B cell (primary cell): Measurements from ENCODE around the gene NUAK2. TPM values are rescaled to one million over a fixed set of nuclear protein-coding genes. Genes with fewer than 3 reads are reported as not detected.

Source experiments
- ATAC-seq: fragments of 200-7000 bp; cut with Tn5 transposase; one replicate; pipeline ENCODE4 v1.10.0; 2021; ENCODE audit warnings: low read depth, mild to moderate bottlenecking, moderate number of reproducible peaks, moderate library complexity
- CTCF ChIA-PET: fragments of 350-600 bp; sonication (Branson Sonifier 250); formaldehyde crosslinking; loops from one replicate; lab custom pipeline; 2021; ENCODE audit warnings: antibody characterized with exemption, inconsistent platforms; lab: Charles Lee
- POLR2A ChIA-PET: fragments of 350-600 bp; sonication (Branson Sonifier 250); formaldehyde crosslinking; loops from one replicate; lab custom pipeline; 2021; ENCODE audit warnings: antibody characterized with exemption; lab: Charles Lee
- DNase-seq: peaks from one replicate; pipeline ENCODE4 v3.0.0; 2013
- H2AFZ ChIP-seq: 2 replicates; pipeline ENCODE4 v1.6.1; 2012; ENCODE audit warnings: mild to moderate bottlenecking, low read depth, low read length; ENCODE audit not compliant: insufficient read depth, poor library complexity, severe bottlenecking
- H3K27ac ChIP-seq, 2 donors: 1 replicate in 1 of 2; 2 replicates in 1 of 2; pipeline ENCODE4 v1.5.1; 2012 to 2013; ENCODE audit warnings: low read length in 2 of 2, mild to moderate bottlenecking in 2 of 2, moderate library complexity in 1 of 2
- H3K27me3 ChIP-seq, 4 experiments: fragments of 200-600 bp in 1 of 4; sonication (generic) in 1 of 4; replicated peaks in 1 of 4; 1 replicate in 2 of 4; 2 replicates in 2 of 4; pipeline versions ENCODE4 v1.6.1 to v1.7.0; 2013 to 2016; ENCODE audit warnings: low read length in 3 of 4, mild to moderate bottlenecking in 2 of 4, mixed read lengths in 1 of 4, moderate library complexity in 1 of 4; ENCODE audit not compliant: insufficient read depth in 4 of 4, control insufficient read depth in 3 of 4; ENCODE audit errors: control extremely low read depth in 1 of 4
- H3K36me3 ChIP-seq, 2 experiments: replicated peaks in 1 of 2; 1 replicate in 1 of 2; 2 replicates in 1 of 2; pipeline versions ENCODE4 v1.6.1 to v1.7.1; 2013; ENCODE audit warnings: low read length in 1 of 2; ENCODE audit not compliant: insufficient read depth in 2 of 2, control insufficient read depth in 1 of 2; ENCODE audit errors: control extremely low read depth in 1 of 2, extremely low read depth in 1 of 2
- H3K4me1 ChIP-seq, 2 donors: fragments of 200-600 bp in 1 of 2; sonication (generic) in 1 of 2; 1 replicate in 1 of 2; 2 replicates in 1 of 2; pipeline versions ENCODE4 v1.5.1 to v1.6.1; 2013 to 2017; ENCODE audit warnings: low read length in 2 of 2; ENCODE audit not compliant: control insufficient read depth in 2 of 2, insufficient read depth in 2 of 2
- H3K4me2 ChIP-seq: replicated peaks from 2 replicates; pipeline ENCODE3; 2012; ENCODE audit warnings: mild to moderate bottlenecking, low read depth, low read length; ENCODE audit not compliant: poor library complexity, severe bottlenecking
- H3K4me3 ChIP-seq, 5 experiments: fragments of 200-600 bp in 1 of 5; sonication (generic) in 1 of 5; 1 replicate in 3 of 5; 2 replicates in 2 of 5; pipeline versions ENCODE4 v1.5.1 to v1.7.0; 2011 to 2016; ENCODE audit warnings: low read length in 4 of 5, mild to moderate bottlenecking in 4 of 5, low read depth in 2 of 5, control low read depth in 1 of 5, moderate library complexity in 1 of 5; ENCODE audit not compliant: insufficient read depth in 1 of 5; ENCODE audit errors: control extremely low read depth in 1 of 5, extremely low read depth in 1 of 5
- H3K79me2 ChIP-seq: fragments of 200-600 bp; sonication (generic); one replicate; pipeline ENCODE4 v1.6.0; 2016; ENCODE audit warnings: low read length; ENCODE audit not compliant: control insufficient read depth, insufficient read depth
- H3K9ac ChIP-seq: fragments of 200-600 bp; sonication (generic); 2 replicates; pipeline ENCODE4 v1.6.1; 2017; ENCODE audit warnings: mild to moderate bottlenecking, low read length, moderate library complexity
- H3K9me3 ChIP-seq, 3 donors: one replicate each; pipeline versions ENCODE4 v1.6.1 to v1.7.1; 2013; ENCODE audit warnings: low read length in 2 of 3; ENCODE audit not compliant: control insufficient read depth in 2 of 3, insufficient read depth in 1 of 3; ENCODE audit errors: control extremely low read depth in 1 of 3
- H4K20me1 ChIP-seq: 2 replicates; pipeline ENCODE4 v1.6.0; 2012; ENCODE audit warnings: mild to moderate bottlenecking, low read length; ENCODE audit not compliant: insufficient read depth, control insufficient read depth, poor library complexity, severe bottlenecking
- H3K27ac Mint-ChIP-seq: one replicate; pipeline ENCODE4 v1.8.0; 2021; ENCODE audit warnings: mixed read lengths
- H3K27me3 Mint-ChIP-seq: one replicate; pipeline ENCODE4 v1.8.0; 2021; ENCODE audit warnings: mixed read lengths
- H3K4me1 Mint-ChIP-seq: one replicate; pipeline ENCODE4 v1.8.0; 2021; ENCODE audit warnings: mixed read lengths
- H3K4me3 Mint-ChIP-seq: one replicate; pipeline ENCODE4 v1.8.0; 2021; ENCODE audit warnings: mixed read lengths
- H3K9me3 Mint-ChIP-seq: one replicate; pipeline ENCODE4 v1.8.0; 2022; ENCODE audit warnings: mixed read lengths; ENCODE audit not compliant: insufficient read depth
- EZH2 ChIP-seq: IDR thresholded peaks from 2 replicates; pipeline ENCODE4 v1.6.1; 2012; ENCODE audit warnings: borderline replicate concordance, low read depth, mild to moderate bottlenecking, moderate library complexity, low read length; ENCODE audit not compliant: insufficient read depth, poor library complexity, severe bottlenecking
- WGBS: methylation state at CpG from one replicate; pipeline ENCODE4 v1.1.5; 2013; ENCODE audit warnings: missing lambda C conversion rate; ENCODE audit not compliant: insufficient coverage; 5-methylcytosine and 5-hydroxymethylcytosine counted together
- intact Hi-C: fragments of 100-400 bp; cut with micrococcal nuclease; formaldehyde crosslinking; loops from one replicate; pipeline ENCODE4 v1.10.0; 2022
- polyA plus RNA-seq: library from polyadenylated mRNA; depleted of rRNA; stranded (reverse); fragments of >200 nt; gene quantifications from 2 replicates; pipeline ENCODE4 v1.2.3, GENCODE V29; 2012
- total RNA-seq, 2 donors: library from RNA; stranded (reverse); fragments of 120-200 nt in 1 of 2; gene quantifications; 1 replicate in 1 of 2; 2 replicates in 1 of 2; pipeline versions ENCODE4 v1.2.3 to v1.2.4, GENCODE V29; 2013 to 2022
- TF ChIP-seq, protein P1 (sequence below): fragments of 200-600 bp; IDR thresholded peaks from one replicate; pipeline ENCODE4 v1.8.0; 2022; ENCODE audit warnings: antibody characterized with exemption, mild to moderate bottlenecking

Gene NUAK2
- total and polyA plus RNA-seq, 2 donors (not counting 1 experiment from before 2014, with no cell fraction given), result 37.9 to 102 TPM

DNA sequence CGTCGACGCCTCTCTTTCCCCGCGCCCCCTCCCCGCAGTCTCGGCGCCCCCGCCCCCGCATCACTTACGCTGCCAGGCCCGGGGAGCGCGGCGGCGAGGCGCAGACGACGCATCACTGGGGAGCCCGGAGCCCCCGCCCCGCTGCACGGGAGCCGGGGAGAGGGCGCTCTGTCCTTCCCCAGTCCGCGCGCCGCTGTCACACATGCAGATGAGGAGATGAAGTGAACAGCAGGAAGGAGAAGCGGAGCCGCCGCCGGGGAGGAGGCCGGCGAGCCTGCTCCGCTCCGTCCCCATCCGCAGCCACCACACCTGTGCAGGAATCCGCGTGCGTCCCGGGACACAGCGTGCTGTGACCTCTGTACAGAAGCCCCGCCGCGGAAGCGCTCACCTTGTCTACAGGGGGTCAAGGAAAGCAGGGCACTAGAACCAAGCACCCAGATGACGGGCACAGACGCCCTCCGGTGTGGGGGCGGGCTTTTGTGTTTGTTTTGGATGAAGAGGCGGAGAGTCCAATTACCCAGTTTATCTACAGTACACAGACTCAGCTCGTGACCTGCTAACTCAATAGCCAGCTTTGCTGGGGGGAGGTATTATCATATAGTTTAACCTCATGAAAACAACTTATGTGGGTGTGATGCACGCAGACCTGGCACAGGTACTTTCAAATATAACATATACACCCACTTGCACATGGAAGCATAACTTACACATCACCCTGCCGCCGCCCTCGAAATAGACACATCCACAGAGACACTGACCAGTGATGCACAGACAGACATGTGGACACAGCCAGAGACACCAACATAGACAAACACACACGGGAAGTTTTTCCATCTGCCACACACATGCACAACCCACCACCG, 22.8 kb upstream of the NUAK2 start:
- Histone ChIP-seq H3K27me3 (peaks cover 0 to 20% (median 10%) of the 10 kb centered on the region in 4 experiments), H3K27ac (no peak overlapping the region), H3K36me3 (no peaks in the 10 kb centered on the region), H3K4me3 (peak overlapping the region in 4 of 5 experiments; percentile 37 to 51 (median 50)), H3K9ac (peak overlapping the region; percentile 56), H4K20me1 (no peaks in the 10 kb centered on the region), H3K79me2 (no peaks in the 10 kb centered on the region), H3K4me2 (peak overlapping the region; percentile 95), H3K9me3 (peaks cover 0 to 16% (median 0%) of the 10 kb centered on the region in 3 donors), H3K4me1 (peaks cover 34 to 42% of the 10 kb centered on the region in 2 donors), H2AFZ (peak overlapping the region; percentile 64)
- Mint-ChIP-seq H3K4me1 (peaks cover 48% of the 10 kb centered on the region), H3K27me3 (peaks cover 8% of the 10 kb centered on the region), H3K27ac (peak overlapping the region; percentile 32), H3K4me3 (peak overlapping the region; percentile 84), H3K9me3 (no peaks in the 10 kb centered on the region)
- ChIA-PET POLR2A (no interaction called here), CTCF (interaction anchor here (0.6 to 2.3 kb wide), 9 partner anchors 9 to 179 kb away, joined by 3 to 15 read pairs (median 3); no protein-coding TSS in a partner anchor)
- ATAC-seq (peak; percentile 61), DNase-seq (peak; percentile 69)
- intact Hi-C loops, result no loop called here
- TF ChIP-seq, protein P1, sequence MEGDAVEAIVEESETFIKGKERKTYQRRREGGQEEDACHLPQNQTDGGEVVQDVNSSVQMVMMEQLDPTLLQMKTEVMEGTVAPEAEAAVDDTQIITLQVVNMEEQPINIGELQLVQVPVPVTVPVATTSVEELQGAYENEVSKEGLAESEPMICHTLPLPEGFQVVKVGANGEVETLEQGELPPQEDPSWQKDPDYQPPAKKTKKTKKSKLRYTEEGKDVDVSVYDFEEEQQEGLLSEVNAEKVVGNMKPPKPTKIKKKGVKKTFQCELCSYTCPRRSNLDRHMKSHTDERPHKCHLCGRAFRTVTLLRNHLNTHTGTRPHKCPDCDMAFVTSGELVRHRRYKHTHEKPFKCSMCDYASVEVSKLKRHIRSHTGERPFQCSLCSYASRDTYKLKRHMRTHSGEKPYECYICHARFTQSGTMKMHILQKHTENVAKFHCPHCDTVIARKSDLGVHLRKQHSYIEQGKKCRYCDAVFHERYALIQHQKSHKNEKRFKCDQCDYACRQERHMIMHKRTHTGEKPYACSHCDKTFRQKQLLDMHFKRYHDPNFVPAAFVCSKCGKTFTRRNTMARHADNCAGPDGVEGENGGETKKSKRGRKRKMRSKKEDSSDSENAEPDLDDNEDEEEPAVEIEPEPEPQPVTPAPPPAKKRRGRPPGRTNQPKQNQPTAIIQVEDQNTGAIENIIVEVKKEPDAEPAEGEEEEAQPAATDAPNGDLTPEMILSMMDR, result no peak
- no peak for TF ChIP-seq EZH2
- WGBS, result 10% methylated on average over 51 of the region's 59 CpGs
